ENCODE measurements around the gene FOXE3. TPM values are rescaled to one million over a fixed set of nuclear protein-coding genes. Genes with fewer than 3 reads are reported as not detected.

The FOXE3 gene
- total and polyA plus RNA-seq, 2 of the 4 experiments (the other 2 are of a cell fraction): 0.12 TPM; not detected in 1

DNA sequence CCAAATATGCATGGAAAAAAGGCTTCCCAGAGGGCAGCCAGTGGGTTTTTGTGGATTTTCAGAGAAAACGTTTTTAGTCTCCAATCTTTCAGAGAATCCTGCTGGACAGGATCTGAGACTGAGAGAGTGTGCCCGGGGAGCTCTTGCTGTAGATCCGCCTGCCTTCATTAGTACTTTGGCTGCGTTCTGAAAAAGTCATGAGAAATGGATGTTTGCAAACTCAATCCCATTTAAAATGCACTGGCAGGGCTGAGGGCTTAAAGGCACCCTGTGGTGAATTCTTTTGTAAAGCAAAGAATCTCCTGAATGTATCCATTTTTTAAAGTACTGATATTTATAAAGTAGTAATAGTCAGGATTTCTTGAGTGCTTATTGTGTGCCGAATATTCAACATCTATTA lies 44.0 kb downstream of the FOXE3 start:
- CTCF ChIA-PET: no interaction called here

More for the DNA sequence above, 44.0 kb downstream of the FOXE3 start:
- Histone ChIP-seq H4K8ac (ENCODE audit: low read depth in 2 of 2, low read length in 2 of 2) (no peak overlapping the region), H3K27ac (ENCODE audit: insufficient read depth, low read length) (no peak overlapping the region), H3K27me3 (ENCODE audit: control insufficient read depth, insufficient read depth, low read length) (peaks cover 15% of the 10 kb centered on the region), H3K56ac (ENCODE audit: extremely low read depth, insufficient read depth, low read length) (no peak overlapping the region), H3K4me3 (ENCODE audit: insufficient read depth, low read depth, low read length) (no peak overlapping the region), H3K18ac (ENCODE audit: low read depth, low read length) (no peak overlapping the region), H2BK5ac (ENCODE audit: low read depth, low read length, poor library complexity, severe bottlenecking) (no peak overlapping the region), H3K36me3 (ENCODE audit: control insufficient read depth, insufficient read depth, low read length) (no peaks in the 10 kb centered on the region), H3K9me3 (ENCODE audit: control insufficient read depth, insufficient read depth, low read length) (no peaks in the 10 kb centered on the region), H3K14ac (replicated peaks; ENCODE audit: low read depth, low read length) (no peak overlapping the region), H3K4me2 (ENCODE audit: low read depth, low read length) (no peak overlapping the region), H3K4me1 (ENCODE audit: control insufficient read depth, insufficient read depth, low read length) (no peaks in the 10 kb centered on the region), H4K20me1 (ENCODE audit: insufficient read depth, low read length) (no peaks in the 10 kb centered on the region; the same call in 1 of the 2 replicates), H3K9ac (ENCODE audit: low read depth, low read length) (no peak overlapping the region), H4K91ac (ENCODE audit: insufficient read depth, low read depth, low read length) (no peak overlapping the region), H2AK5ac (ENCODE audit: low read depth, low read length) (no peak overlapping the region), H2AK9ac (replicated peaks; ENCODE audit: low read depth, low read length, poor library complexity) (no peak overlapping the region), H3K79me1 (ENCODE audit: low read depth in 1 of 2, low read length in 2 of 2) (no peaks in the 10 kb centered on the region), H3K4ac (ENCODE audit: low read depth, low read length) (no peak overlapping the region), H2BK20ac (ENCODE audit: low read depth, low read length) (no peak overlapping the region), H3K9me1 (ENCODE audit: insufficient read depth, low read length) (no peaks in the 10 kb centered on the region), H4K5ac (ENCODE audit: low read depth, low read length) (no peak overlapping the region), H2BK15ac (ENCODE audit: low read depth, low read length) (no peak overlapping the region), H2AFZ (replicated peaks; ENCODE audit: low read length, poor library complexity) (no peak overlapping the region), H2BK120ac (ENCODE audit: low read depth, low read length) (no peak overlapping the region), H3K23ac (ENCODE audit: low read depth, low read length) (no peak overlapping the region)
- TF ChIP-seq CHD1 (IDR thresholded peaks at IDR 0.05; ENCODE audit: low read depth, low read length): no peak
- TF ChIP-seq MXI1 (IDR thresholded peaks at IDR 0.05; ENCODE audit: borderline replicate concordance, low read depth, low read length): no peak
- TF ChIP-seq MAZ (IDR thresholded peaks at IDR 0.05; ENCODE audit: borderline replicate concordance, low read depth, low read length): no peak
- no peak for TF ChIP-seq BHLHE40 (IDR thresholded peaks at IDR 0.05; ENCODE audit: low read depth, low read length)
- TF ChIP-seq MAFK (IDR thresholded peaks at IDR 0.05; ENCODE audit: low read depth, low read length): no peak
- TF ChIP-seq, protein P1, sequence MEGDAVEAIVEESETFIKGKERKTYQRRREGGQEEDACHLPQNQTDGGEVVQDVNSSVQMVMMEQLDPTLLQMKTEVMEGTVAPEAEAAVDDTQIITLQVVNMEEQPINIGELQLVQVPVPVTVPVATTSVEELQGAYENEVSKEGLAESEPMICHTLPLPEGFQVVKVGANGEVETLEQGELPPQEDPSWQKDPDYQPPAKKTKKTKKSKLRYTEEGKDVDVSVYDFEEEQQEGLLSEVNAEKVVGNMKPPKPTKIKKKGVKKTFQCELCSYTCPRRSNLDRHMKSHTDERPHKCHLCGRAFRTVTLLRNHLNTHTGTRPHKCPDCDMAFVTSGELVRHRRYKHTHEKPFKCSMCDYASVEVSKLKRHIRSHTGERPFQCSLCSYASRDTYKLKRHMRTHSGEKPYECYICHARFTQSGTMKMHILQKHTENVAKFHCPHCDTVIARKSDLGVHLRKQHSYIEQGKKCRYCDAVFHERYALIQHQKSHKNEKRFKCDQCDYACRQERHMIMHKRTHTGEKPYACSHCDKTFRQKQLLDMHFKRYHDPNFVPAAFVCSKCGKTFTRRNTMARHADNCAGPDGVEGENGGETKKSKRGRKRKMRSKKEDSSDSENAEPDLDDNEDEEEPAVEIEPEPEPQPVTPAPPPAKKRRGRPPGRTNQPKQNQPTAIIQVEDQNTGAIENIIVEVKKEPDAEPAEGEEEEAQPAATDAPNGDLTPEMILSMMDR (conservative IDR thresholded peaks at IDR 0.05; ENCODE audit: low read depth, low read length): no peak
- no peak for TF ChIP-seq RFX5 (IDR thresholded peaks at IDR 0.05; ENCODE audit: low read depth, low read length)
- TF ChIP-seq RAD21 (IDR thresholded peaks at IDR 0.05; ENCODE audit: low read length): no peak
- in situ Hi-C loops (cut with MboI; ENCODE audit: low sequenced_read_pairs) (no loop called here), dilution Hi-C loops (cut with HindIII; ENCODE audit: low sequenced_read_pairs, unreplicated experiment) (no loop called here), intact Hi-C loops (cut with micrococcal nuclease) (no loop called here)
- ATAC-seq (ENCODE audit: low read depth) (no peak), DNase-seq (no peak)
- WGBS, 2 experiments (ENCODE audit: extremely low coverage in 2 of 2, insufficient read length in 1 of 2): 10% methylated on average over 2 of the region's 5 CpGs; no CpG with 5 or more reads in 1 of the 2 experiments
- BruUV-seq (replicated peaks): no TSS peak
- POLR2A ChIA-PET (ENCODE audit: unreplicated experiment): no interaction called here
